ENCODE results near the gene CPNE2. TPM values are rescaled to one million over a fixed set of nuclear protein-coding genes. Genes with fewer than 3 reads are reported as not detected.

CPNE2 gene
- total RNA-seq, 3 donors from 2014 or later (not counting 1 experiment from before 2014, with no cell fraction given) = 2.0 to 2.6 (median 2.4) TPM

DNA sequence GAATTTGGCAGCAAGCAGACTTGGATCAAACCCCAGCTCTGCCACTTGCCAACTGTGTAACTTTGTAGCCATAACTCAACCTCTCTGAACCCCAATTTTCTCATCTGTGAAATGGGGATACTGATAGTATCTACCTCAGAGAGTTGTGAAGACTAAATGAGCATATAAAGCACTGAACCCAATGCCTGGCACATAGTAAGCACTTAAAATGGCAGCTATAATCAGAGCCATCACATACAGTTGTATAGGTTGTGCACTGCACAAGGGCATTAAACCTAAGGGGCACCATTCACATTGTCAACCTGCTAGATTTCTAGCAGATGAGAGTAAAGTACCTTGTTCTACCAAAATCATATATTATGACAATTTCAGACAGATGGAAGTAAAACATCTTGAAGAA is 10.6 kb upstream of the CPNE2 start:
- Histone ChIP-seq H3K27me3 (ENCODE audit: control insufficient read depth, insufficient read depth, low read length) (no peaks in the 10 kb centered on the region), H3K4me1 (ENCODE audit: control insufficient read depth, insufficient read depth, low read length) (peaks cover 9% of the 10 kb centered on the region), H3K4me3 (ENCODE audit: low read length) (no peak overlapping the region), H3K27ac (ENCODE audit: low read length) (no peak overlapping the region), H3K36me3 (ENCODE audit: control insufficient read depth, insufficient read depth, low read length) (peaks cover 60% of the 10 kb centered on the region), H3K9me3 (ENCODE audit: control insufficient read depth, insufficient read depth, low read length) (no peaks in the 10 kb centered on the region)
- H3K9me3 Mint-ChIP-seq = no peaks in the 10 kb centered on the region
- peak overlapping the region in 1 of 2 donors; percentile 34 for H3K27ac Mint-ChIP-seq
- no peak for TF ChIP-seq CTCF (IDR thresholded peaks at IDR 0.05)
- peaks cover 7 to 8% of the 10 kb centered on the region in 2 donors for H3K4me1 Mint-ChIP-seq
- intact Hi-C loops (cut with micrococcal nuclease) = loop anchor here (5.0 kb wide), 1 partner anchor 106 kb away; the partner anchor contains the start of genes PSME3IP1 and RSPRY1
- H3K27me3 Mint-ChIP-seq (ENCODE audit: low read depth in 2 of 2) = no peaks in the 10 kb centered on the region
- H3K4me3 Mint-ChIP-seq = no peak overlapping the region
- DNase-seq = no peak
- ATAC-seq = no peak
- no peaks in the 10 kb centered on the region for H3K36me3 Mint-ChIP-seq

DNA sequence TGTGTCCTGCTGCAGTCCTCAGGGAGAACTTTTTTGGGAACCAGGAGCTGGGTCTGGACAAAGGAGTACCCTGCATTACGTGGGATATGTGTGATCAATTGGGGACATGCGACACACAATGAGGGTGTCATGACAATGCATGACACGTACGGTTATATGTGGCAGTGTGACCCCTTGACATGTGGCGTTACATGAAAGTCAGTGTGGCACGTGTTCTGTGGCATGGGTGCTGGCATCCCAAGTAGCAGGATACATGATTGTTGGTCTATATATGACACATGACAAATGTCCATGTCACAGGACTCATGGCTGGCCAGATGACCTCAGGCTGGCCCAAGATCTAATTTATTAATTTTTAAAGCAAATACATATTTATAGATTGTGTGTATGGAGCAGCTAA is 9.7 kb upstream of the CPNE2 start:
- intact Hi-C loops (cut with micrococcal nuclease) = loop anchor here (5.0 kb wide), 1 partner anchor 105 kb away; the partner anchor contains the start of genes PSME3IP1 and RSPRY1
- no peak for TF ChIP-seq CTCF (IDR thresholded peaks at IDR 0.05)
- no peaks in the 10 kb centered on the region for H3K9me3 Mint-ChIP-seq
- WGBS (ENCODE audit: insufficient coverage) = 85% methylated on average over 6 of the region's 6 CpGs
- H3K27me3 ChIP-seq (ENCODE audit: control insufficient read depth, insufficient read depth, low read length) = no peaks in the 10 kb centered on the region
- H3K27me3 Mint-ChIP-seq (ENCODE audit: low read depth in 2 of 2) = no peaks in the 10 kb centered on the region
- ATAC-seq (no peak), DNase-seq (no peak)
- H3K27ac ChIP-seq (ENCODE audit: low read length) = no peak overlapping the region
- H3K36me3 Mint-ChIP-seq = no peaks in the 10 kb centered on the region
- H3K4me1 ChIP-seq (ENCODE audit: control insufficient read depth, insufficient read depth, low read length) = peaks cover 9% of the 10 kb centered on the region
- H3K9me3 ChIP-seq (ENCODE audit: control insufficient read depth, insufficient read depth, low read length) = no peaks in the 10 kb centered on the region
- H3K27ac Mint-ChIP-seq = no peak overlapping the region
- H3K36me3 ChIP-seq (ENCODE audit: control insufficient read depth, insufficient read depth, low read length) = peaks cover 50% of the 10 kb centered on the region
- H3K4me3 ChIP-seq (ENCODE audit: low read length) = no peak overlapping the region
- H3K4me1 Mint-ChIP-seq = peaks cover 7 to 8% of the 10 kb centered on the region in 2 donors
- H3K4me3 Mint-ChIP-seq = no peak overlapping the region

GRCh38 chr16:57083485-57084126 is 8.8 kb upstream of the CPNE2 start:
- H3K4me3 ChIP-seq (ENCODE audit: low read length) = no peak overlapping the region
- Mint-ChIP-seq H3K4me1 (peaks cover 7 to 8% of the 10 kb centered on the region in 2 donors), H3K36me3 (no peaks in the 10 kb centered on the region), H3K27ac (peak overlapping the region; percentile 69 to 80), H3K9me3 (no peaks in the 10 kb centered on the region), H3K27me3 (ENCODE audit: low read depth in 2 of 2) (no peaks in the 10 kb centered on the region), H3K4me3 (no peak overlapping the region)
- 86% methylated on average over 7 of the region's 7 CpGs for WGBS (ENCODE audit: insufficient coverage)
- intact Hi-C loops (cut with micrococcal nuclease) = loop anchor here (2.0 to 5.0 kb wide), 2 partner anchors 85 to 104 kb away; partner anchors contain the start of genes PSME3IP1 and RSPRY1
- TF ChIP-seq CTCF (IDR thresholded peaks at IDR 0.05) = no peak
- peaks cover 9% of the 10 kb centered on the region for H3K4me1 ChIP-seq (ENCODE audit: control insufficient read depth, insufficient read depth, low read length)
- peak overlapping the region; percentile 16 for H3K27ac ChIP-seq (ENCODE audit: low read length)
- no peaks in the 10 kb centered on the region for H3K9me3 ChIP-seq (ENCODE audit: control insufficient read depth, insufficient read depth, low read length)
- ATAC-seq (peak in 1 of 3 donors; percentile 7), DNase-seq (peak in 1 of 2 donors; percentile 25)
- peaks cover 43% of the 10 kb centered on the region for H3K36me3 ChIP-seq (ENCODE audit: control insufficient read depth, insufficient read depth, low read length)
- H3K27me3 ChIP-seq (ENCODE audit: control insufficient read depth, insufficient read depth, low read length) = no peaks in the 10 kb centered on the region
